GM12874 (cell line): ENCODE measurements around the gene SCARF2.

Experiments used
- TF ChIP-seq, protein P1 (sequence below): IDR thresholded peaks from 2 replicates; pipeline ENCODE4 v1.5.1; 2011; ENCODE audit warnings: low read depth, mild to moderate bottlenecking, control low read depth, low read length, moderate library complexity; ENCODE audit not compliant: insufficient read depth

Gene SCARF2

DNA sequence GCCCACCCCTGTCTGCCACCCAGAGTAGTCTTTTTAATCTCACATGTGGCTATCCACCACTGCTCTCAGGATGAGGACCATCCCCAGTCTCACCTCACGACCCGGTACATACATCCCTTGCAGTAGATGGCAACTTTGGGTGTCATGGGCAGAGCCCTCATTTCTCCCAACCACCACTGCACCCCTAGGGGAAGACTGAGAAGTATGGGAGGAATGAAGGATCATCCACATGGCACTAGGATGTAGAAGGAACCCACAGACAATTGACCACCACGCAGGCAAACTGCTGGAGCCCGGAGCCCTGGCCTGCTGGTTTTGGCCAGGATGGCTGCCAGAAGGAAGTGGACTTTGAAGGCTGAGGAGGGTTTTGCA lies 1.9 kb upstream of the SCARF2 start:
- TF ChIP-seq, protein P1, sequence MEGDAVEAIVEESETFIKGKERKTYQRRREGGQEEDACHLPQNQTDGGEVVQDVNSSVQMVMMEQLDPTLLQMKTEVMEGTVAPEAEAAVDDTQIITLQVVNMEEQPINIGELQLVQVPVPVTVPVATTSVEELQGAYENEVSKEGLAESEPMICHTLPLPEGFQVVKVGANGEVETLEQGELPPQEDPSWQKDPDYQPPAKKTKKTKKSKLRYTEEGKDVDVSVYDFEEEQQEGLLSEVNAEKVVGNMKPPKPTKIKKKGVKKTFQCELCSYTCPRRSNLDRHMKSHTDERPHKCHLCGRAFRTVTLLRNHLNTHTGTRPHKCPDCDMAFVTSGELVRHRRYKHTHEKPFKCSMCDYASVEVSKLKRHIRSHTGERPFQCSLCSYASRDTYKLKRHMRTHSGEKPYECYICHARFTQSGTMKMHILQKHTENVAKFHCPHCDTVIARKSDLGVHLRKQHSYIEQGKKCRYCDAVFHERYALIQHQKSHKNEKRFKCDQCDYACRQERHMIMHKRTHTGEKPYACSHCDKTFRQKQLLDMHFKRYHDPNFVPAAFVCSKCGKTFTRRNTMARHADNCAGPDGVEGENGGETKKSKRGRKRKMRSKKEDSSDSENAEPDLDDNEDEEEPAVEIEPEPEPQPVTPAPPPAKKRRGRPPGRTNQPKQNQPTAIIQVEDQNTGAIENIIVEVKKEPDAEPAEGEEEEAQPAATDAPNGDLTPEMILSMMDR = no peak

DNA sequence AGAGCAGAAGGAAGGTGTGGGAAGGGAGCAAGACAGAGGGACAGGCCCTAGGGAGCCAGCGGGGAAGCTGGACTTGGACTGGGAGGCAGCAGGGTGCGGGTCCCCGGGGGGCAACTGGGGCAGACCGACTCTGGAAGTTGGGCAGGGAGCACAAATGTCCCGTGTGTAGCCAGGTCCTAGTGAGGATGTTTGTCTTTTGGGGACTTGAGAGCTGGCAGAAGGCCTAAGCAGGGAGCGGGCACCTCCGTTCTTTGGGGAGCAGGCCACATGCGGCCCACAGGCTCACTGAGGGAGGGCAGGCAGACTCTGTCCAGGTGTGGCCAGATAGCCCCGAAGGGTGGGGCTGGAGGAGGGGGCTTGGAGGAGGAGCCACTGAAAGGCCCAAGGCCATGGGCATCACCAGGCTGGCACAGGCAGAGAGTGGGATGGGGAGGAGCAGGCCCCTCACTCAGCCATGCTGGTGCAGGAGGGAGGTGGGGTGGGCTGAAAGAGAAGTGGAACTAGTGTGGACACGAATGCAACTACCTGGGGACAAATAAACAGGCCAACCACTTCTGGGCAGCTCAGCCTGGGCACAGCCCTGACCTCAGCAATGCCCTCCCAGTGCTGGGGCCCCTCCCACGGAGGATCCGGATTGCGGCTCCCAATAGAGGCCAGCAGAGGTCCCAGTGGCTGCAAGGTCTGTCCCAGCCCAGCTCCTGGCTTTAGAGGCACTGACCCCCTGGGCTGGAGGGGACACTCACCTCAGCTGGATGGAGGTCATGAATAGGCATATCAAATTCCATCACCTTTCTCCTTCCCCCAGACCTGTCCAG lies 1.3 kb upstream of the SCARF2 start:
- TF ChIP-seq, protein P1 = no peak

DNA sequence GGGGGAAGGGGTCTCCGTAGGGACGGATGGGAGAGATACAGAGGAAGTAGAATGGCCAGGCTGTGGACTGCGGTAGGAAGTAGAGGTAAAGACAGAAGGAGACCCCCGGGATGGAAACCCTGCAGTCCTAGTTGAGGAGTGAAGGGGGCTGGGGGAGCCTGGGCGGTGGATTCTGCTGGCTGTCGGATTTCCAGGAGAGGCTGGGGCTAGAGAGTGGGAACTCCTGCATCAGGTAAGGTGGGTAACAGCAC lies 727 bp upstream of the SCARF2 start:
- TF ChIP-seq, protein P1 = no peak

DNA sequence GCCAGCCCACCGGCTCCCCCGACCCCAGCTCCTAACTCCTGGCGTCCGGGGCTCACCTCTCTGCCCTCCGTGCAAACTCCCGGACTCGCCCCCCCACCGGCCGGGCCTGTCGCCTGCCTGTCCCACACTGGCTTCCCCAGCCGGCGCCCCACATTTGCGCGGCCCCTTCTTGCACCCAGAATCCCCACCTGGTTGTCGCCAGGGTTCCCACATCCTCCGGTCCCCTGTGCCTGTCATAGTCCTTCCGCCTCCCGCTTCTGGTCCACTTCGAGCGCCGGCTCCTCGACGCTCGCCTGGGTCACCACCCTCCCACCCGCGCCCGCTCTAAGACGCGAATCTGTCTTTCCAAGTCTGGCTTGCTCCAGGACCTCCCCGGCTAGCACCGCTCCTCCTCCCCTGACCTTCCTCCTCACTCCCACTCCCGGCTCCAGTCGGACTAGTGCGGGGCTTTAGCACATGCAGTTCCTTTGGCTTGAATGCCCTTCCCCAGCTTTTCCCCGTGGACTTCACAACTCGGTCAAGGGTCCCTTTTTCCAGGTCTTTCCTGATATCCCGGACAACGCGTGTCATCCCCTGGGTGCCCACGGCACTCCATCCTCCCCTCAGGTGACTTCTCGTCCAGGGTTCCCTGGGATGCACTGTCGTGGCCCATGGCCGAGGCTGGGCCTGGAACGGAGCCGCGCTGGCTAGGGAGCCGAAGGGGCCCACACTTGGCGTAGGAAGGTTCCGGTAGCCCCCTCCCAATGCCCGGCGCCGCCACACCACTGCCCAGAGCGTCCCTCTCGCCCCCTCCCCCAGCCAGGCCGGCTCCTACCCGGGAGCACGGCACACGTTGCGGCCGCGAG lies 635 bp downstream of the SCARF2 start:
- TF ChIP-seq, protein P1 = no peak

DNA sequence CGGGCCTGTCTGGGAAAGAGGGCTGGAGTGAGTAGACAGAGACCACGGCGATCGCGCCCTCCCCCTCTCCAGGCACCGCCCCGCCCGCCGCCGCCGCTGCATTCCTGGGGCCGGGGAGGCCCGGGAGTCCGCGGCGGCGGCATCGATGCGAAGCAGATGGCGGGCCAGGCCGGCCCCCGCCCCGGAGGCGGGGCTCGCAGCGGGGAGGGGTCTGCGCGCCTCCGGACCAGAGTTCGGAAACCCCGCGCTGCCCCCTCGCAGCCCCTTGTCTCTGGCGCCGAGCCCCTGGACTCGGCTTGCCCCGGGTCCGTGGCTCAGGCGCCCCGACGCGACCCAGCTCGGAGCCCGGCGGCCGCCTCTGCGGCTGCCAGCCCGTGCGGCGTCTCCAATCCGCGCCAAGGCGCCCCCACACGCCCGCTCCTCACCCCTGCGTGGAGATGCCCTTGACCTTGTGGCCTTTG lies 1.3 kb downstream of the SCARF2 start:
- TF ChIP-seq, protein P1 = no peak

DNA sequence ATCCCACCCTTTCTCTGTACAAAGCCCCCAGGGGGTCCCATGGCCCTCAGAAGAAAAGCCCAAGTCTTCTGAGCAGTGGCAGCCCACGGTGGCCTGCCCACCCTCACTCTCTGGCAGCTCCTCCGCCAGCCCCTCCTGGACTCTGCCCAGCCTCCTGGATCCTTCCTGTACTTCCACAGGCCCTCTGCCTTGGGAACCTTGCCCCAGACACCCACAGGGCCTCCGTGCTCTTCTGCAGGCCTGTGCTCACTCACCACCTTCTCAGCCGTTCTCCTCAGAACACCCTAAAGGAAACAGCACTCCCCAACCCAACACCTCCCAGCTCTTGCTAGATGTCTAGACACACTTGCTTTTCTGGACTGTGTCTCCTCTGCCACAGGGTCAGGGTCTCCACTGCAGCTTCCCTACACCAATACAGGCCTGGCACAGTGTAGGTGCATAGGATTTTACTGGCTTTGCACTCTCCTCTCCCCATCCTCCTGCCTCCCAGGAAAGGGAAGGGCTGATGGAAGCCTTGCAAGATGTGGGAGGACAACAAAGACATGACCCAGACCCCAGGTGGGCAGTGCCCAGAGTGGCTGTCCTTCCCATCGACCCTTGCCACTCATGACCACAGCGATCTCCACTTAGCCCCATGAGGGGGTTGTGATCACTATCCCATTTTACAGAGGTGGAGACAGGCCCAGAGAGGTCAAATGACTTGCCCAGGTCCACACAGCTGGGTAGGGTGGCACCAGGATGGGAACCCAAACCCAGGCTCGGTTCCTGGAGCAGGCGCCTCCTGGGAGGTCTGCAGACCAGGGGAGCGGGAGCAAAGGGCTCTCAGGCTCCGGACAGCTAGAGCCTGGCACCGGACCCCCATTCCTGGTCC lies 2.0 kb downstream of the SCARF2 start:
- TF ChIP-seq, protein P1 = no peak

DNA sequence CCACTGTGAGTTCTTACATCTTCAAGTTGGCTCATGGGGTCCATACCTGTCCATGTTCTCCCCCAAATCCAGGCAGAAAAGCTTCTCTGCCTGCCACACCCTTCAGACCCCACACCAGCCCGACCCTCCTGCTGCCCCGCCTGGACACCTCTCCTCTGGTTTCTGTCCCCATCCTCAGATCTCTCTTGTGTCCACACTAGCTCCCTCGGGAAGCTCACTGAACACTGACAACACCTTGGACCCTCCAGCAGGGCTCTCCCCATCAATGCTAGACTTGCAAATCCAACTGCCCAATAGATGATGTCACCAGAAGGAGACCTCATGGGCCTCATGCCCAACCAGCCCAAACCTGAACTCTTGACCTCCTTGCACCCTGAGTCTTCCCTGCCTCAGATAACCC lies 2.9 kb downstream of the SCARF2 start:
- TF ChIP-seq, protein P1 = no peak
